B cell (primary cell): ENCODE data around the gene HPD. TPM values are rescaled to one million over a fixed set of nuclear protein-coding genes. Genes with fewer than 3 reads are reported as not detected.

Source experiments
- ATAC-seq: fragments of 200-7000 bp; cut with Tn5 transposase; one replicate; pipeline ENCODE4 v1.10.0; 2021; ENCODE audit warnings: low read depth, mild to moderate bottlenecking, moderate number of reproducible peaks, moderate library complexity
- CTCF ChIA-PET: fragments of 350-600 bp; sonication (Branson Sonifier 250); formaldehyde crosslinking; loops from one replicate; lab custom pipeline; 2021; ENCODE audit warnings: antibody characterized with exemption, inconsistent platforms; lab: Charles Lee
- POLR2A ChIA-PET: fragments of 350-600 bp; sonication (Branson Sonifier 250); formaldehyde crosslinking; loops from one replicate; lab custom pipeline; 2021; ENCODE audit warnings: antibody characterized with exemption; lab: Charles Lee
- DNase-seq: peaks from one replicate; pipeline ENCODE4 v3.0.0; 2013
- H2AFZ ChIP-seq: 2 replicates; pipeline ENCODE4 v1.6.1; 2012; ENCODE audit warnings: mild to moderate bottlenecking, low read depth, low read length; ENCODE audit not compliant: insufficient read depth, poor library complexity, severe bottlenecking
- H3K27ac ChIP-seq, 2 donors: 1 replicate in 1 of 2; 2 replicates in 1 of 2; pipeline ENCODE4 v1.5.1; 2012 to 2013; ENCODE audit warnings: low read length in 2 of 2, mild to moderate bottlenecking in 2 of 2, moderate library complexity in 1 of 2
- H3K27me3 ChIP-seq, 4 experiments: fragments of 200-600 bp in 1 of 4; sonication (generic) in 1 of 4; replicated peaks in 1 of 4; 1 replicate in 2 of 4; 2 replicates in 2 of 4; pipeline versions ENCODE4 v1.6.1 to v1.7.0; 2013 to 2016; ENCODE audit warnings: low read length in 3 of 4, mild to moderate bottlenecking in 2 of 4, mixed read lengths in 1 of 4, moderate library complexity in 1 of 4; ENCODE audit not compliant: insufficient read depth in 4 of 4, control insufficient read depth in 3 of 4; ENCODE audit errors: control extremely low read depth in 1 of 4
- H3K36me3 ChIP-seq, 2 experiments: replicated peaks in 1 of 2; 1 replicate in 1 of 2; 2 replicates in 1 of 2; pipeline versions ENCODE4 v1.6.1 to v1.7.1; 2013; ENCODE audit warnings: low read length in 1 of 2; ENCODE audit not compliant: insufficient read depth in 2 of 2, control insufficient read depth in 1 of 2; ENCODE audit errors: control extremely low read depth in 1 of 2, extremely low read depth in 1 of 2
- H3K4me1 ChIP-seq, 2 donors: fragments of 200-600 bp in 1 of 2; sonication (generic) in 1 of 2; 1 replicate in 1 of 2; 2 replicates in 1 of 2; pipeline versions ENCODE4 v1.5.1 to v1.6.1; 2013 to 2017; ENCODE audit warnings: low read length in 2 of 2; ENCODE audit not compliant: control insufficient read depth in 2 of 2, insufficient read depth in 2 of 2
- H3K4me2 ChIP-seq: replicated peaks from 2 replicates; pipeline ENCODE3; 2012; ENCODE audit warnings: mild to moderate bottlenecking, low read depth, low read length; ENCODE audit not compliant: poor library complexity, severe bottlenecking
- H3K4me3 ChIP-seq, 5 experiments: fragments of 200-600 bp in 1 of 5; sonication (generic) in 1 of 5; 1 replicate in 3 of 5; 2 replicates in 2 of 5; pipeline versions ENCODE4 v1.5.1 to v1.7.0; 2011 to 2016; ENCODE audit warnings: low read length in 4 of 5, mild to moderate bottlenecking in 4 of 5, low read depth in 2 of 5, control low read depth in 1 of 5, moderate library complexity in 1 of 5; ENCODE audit not compliant: insufficient read depth in 1 of 5; ENCODE audit errors: control extremely low read depth in 1 of 5, extremely low read depth in 1 of 5
- H3K79me2 ChIP-seq: fragments of 200-600 bp; sonication (generic); one replicate; pipeline ENCODE4 v1.6.0; 2016; ENCODE audit warnings: low read length; ENCODE audit not compliant: control insufficient read depth, insufficient read depth
- H3K9ac ChIP-seq: fragments of 200-600 bp; sonication (generic); 2 replicates; pipeline ENCODE4 v1.6.1; 2017; ENCODE audit warnings: mild to moderate bottlenecking, low read length, moderate library complexity
- H3K9me3 ChIP-seq, 3 donors: one replicate each; pipeline versions ENCODE4 v1.6.1 to v1.7.1; 2013; ENCODE audit warnings: low read length in 2 of 3; ENCODE audit not compliant: control insufficient read depth in 2 of 3, insufficient read depth in 1 of 3; ENCODE audit errors: control extremely low read depth in 1 of 3
- H4K20me1 ChIP-seq: 2 replicates; pipeline ENCODE4 v1.6.0; 2012; ENCODE audit warnings: mild to moderate bottlenecking, low read length; ENCODE audit not compliant: insufficient read depth, control insufficient read depth, poor library complexity, severe bottlenecking
- H3K27ac Mint-ChIP-seq: one replicate; pipeline ENCODE4 v1.8.0; 2021; ENCODE audit warnings: mixed read lengths
- H3K27me3 Mint-ChIP-seq: one replicate; pipeline ENCODE4 v1.8.0; 2021; ENCODE audit warnings: mixed read lengths
- H3K4me1 Mint-ChIP-seq: one replicate; pipeline ENCODE4 v1.8.0; 2021; ENCODE audit warnings: mixed read lengths
- H3K4me3 Mint-ChIP-seq: one replicate; pipeline ENCODE4 v1.8.0; 2021; ENCODE audit warnings: mixed read lengths
- H3K9me3 Mint-ChIP-seq: one replicate; pipeline ENCODE4 v1.8.0; 2022; ENCODE audit warnings: mixed read lengths; ENCODE audit not compliant: insufficient read depth
- EZH2 ChIP-seq: IDR thresholded peaks from 2 replicates; pipeline ENCODE4 v1.6.1; 2012; ENCODE audit warnings: borderline replicate concordance, low read depth, mild to moderate bottlenecking, moderate library complexity, low read length; ENCODE audit not compliant: insufficient read depth, poor library complexity, severe bottlenecking
- WGBS: methylation state at CpG from one replicate; pipeline ENCODE4 v1.1.5; 2013; ENCODE audit warnings: missing lambda C conversion rate; ENCODE audit not compliant: insufficient coverage; 5-methylcytosine and 5-hydroxymethylcytosine counted together
- intact Hi-C: fragments of 100-400 bp; cut with micrococcal nuclease; formaldehyde crosslinking; loops from one replicate; pipeline ENCODE4 v1.10.0; 2022
- polyA plus RNA-seq: library from polyadenylated mRNA; depleted of rRNA; stranded (reverse); fragments of >200 nt; gene quantifications from 2 replicates; pipeline ENCODE4 v1.2.3, GENCODE V29; 2012
- total RNA-seq, 2 donors: library from RNA; stranded (reverse); fragments of 120-200 nt in 1 of 2; gene quantifications; 1 replicate in 1 of 2; 2 replicates in 1 of 2; pipeline versions ENCODE4 v1.2.3 to v1.2.4, GENCODE V29; 2013 to 2022
- TF ChIP-seq, protein P1 (sequence below): fragments of 200-600 bp; IDR thresholded peaks from one replicate; pipeline ENCODE4 v1.8.0; 2022; ENCODE audit warnings: antibody characterized with exemption, mild to moderate bottlenecking

Gene HPD
- total and polyA plus RNA-seq, 2 donors (not counting 1 experiment from before 2014, with no cell fraction given), result not detected

DNA sequence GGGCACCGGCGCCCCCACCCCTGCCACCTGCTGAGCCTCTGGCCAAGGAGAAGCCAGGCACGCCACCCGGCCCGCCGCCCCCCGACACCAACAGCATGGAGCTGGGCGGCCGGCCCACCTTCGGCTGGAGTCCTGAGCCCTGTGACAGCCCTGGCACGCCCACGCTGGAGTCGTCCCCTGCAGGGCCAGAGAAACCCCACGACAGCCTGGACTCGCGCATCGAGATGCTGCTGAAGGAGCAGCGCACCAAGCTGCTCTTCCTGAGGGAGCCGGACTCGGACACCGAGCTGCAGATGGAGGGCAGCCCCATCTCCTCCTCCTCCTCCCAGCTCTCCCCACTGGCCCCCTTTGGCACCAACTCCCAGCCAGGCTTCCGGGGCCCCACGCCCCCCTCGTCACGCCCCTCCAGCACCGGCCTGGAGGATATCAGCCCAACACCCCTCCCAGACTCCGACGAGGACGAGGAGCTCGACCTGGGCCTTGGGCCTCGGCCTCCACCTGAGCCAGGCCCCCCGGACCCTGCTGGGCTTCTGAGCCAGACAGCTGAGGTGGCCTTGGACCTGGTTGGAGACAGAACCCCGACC lies 48.3 kb downstream of the HPD start:
- ATAC-seq (no peak), DNase-seq (peak; percentile 23)
- ChIA-PET POLR2A (interaction anchor here (0.6 to 13.7 kb wide), 5 partner anchors 8 to 78 kb away, joined by 5 to 267 read pairs (median 19); partner anchors contain the start of genes PSMD9 and RHOF), CTCF (interaction anchor here (0.8 to 32.7 kb wide), 11 partner anchors 15 to 117 kb away, joined by 3 to 1947 read pairs (median 3); partner anchors contain the start of genes PSMD9, RHOF, SETD1B and TMEM120B)
- Histone ChIP-seq H3K79me2 (peaks cover 93% of the 10 kb centered on the region), H3K27ac (peak overlapping the region in 1 of 2 donors; percentile 61), H3K9me3 (no peaks in the 10 kb centered on the region), H3K4me3 (no peak overlapping the region), H3K27me3 (no peaks in the 10 kb centered on the region), H3K9ac (no peak overlapping the region), H3K4me2 (no peak overlapping the region), H4K20me1 (peaks cover 83% of the 10 kb centered on the region), H2AFZ (no peak overlapping the region), H3K36me3 (peaks cover 0 to 84% of the 10 kb centered on the region in 2 experiments), H3K4me1 (peaks cover 53 to 64% of the 10 kb centered on the region in 2 donors)
- Mint-ChIP-seq H3K9me3 (no peaks in the 10 kb centered on the region), H3K4me1 (peaks cover 59% of the 10 kb centered on the region), H3K27ac (no peak overlapping the region), H3K27me3 (no peaks in the 10 kb centered on the region), H3K4me3 (no peak overlapping the region)
- intact Hi-C loops, result loop anchor here (5.0 kb wide), 1 partner anchor 33 kb away; no protein-coding TSS in a partner anchor
- TF ChIP-seq EZH2, result no peak
- TF ChIP-seq, protein P1, sequence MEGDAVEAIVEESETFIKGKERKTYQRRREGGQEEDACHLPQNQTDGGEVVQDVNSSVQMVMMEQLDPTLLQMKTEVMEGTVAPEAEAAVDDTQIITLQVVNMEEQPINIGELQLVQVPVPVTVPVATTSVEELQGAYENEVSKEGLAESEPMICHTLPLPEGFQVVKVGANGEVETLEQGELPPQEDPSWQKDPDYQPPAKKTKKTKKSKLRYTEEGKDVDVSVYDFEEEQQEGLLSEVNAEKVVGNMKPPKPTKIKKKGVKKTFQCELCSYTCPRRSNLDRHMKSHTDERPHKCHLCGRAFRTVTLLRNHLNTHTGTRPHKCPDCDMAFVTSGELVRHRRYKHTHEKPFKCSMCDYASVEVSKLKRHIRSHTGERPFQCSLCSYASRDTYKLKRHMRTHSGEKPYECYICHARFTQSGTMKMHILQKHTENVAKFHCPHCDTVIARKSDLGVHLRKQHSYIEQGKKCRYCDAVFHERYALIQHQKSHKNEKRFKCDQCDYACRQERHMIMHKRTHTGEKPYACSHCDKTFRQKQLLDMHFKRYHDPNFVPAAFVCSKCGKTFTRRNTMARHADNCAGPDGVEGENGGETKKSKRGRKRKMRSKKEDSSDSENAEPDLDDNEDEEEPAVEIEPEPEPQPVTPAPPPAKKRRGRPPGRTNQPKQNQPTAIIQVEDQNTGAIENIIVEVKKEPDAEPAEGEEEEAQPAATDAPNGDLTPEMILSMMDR, result no peak
- 98% methylated on average over 32 of the region's 33 CpGs for WGBS

- Mint-ChIP-seq H3K4me3 (no peak overlapping the region), H3K4me1 (peaks cover 61% of the 10 kb centered on the region), H3K9me3 (no peaks in the 10 kb centered on the region), H3K27ac (no peak overlapping the region), H3K27me3 (no peaks in the 10 kb centered on the region)
- Histone ChIP-seq H4K20me1 (peaks cover 77% of the 10 kb centered on the region), H3K9ac (no peak overlapping the region), H3K4me3 (no peak overlapping the region), H2AFZ (no peak overlapping the region), H3K4me2 (no peak overlapping the region), H3K9me3 (no peaks in the 10 kb centered on the region), H3K36me3 (peaks cover 0 to 77% of the 10 kb centered on the region in 2 experiments), H3K27ac (no peak overlapping the region), H3K4me1 (peaks cover 53 to 68% of the 10 kb centered on the region in 2 donors), H3K27me3 (no peaks in the 10 kb centered on the region), H3K79me2 (peaks cover 93% of the 10 kb centered on the region)
- intact Hi-C loops, result loop anchor here (5.0 to 10.0 kb wide), 2 partner anchors 32 to 695 kb away; partner anchors contain the start of gene ZCCHC8
- TF ChIP-seq, protein P1, result no peak
- 98% methylated on average over 27 of the region's 27 CpGs for WGBS
- ATAC-seq, result no peak
- DNase-seq, result no peak
- CTCF ChIA-PET, result interaction anchor here (1.2 to 32.7 kb wide), 3 partner anchors 22 to 97 kb away, joined by 3 to 1947 read pairs (median 3); partner anchors contain the start of genes RHOF, SETD1B and TMEM120B
- POLR2A ChIA-PET, result interaction anchor here (0.6 to 13.7 kb wide), 4 partner anchors 8 to 79 kb away, joined by 4 to 267 read pairs (median 21); partner anchors contain the start of genes PSMD9 and RHOF
These were observed 48.9 kb downstream of the HPD start for GRCh38 chr12:121809712-121810116.
